Endothelial cell of umbilical vein (primary cell): ENCODE measurements around the gene MUC4. TPM values are rescaled to one million over a fixed set of nuclear protein-coding genes. Genes with fewer than 3 reads are reported as not detected.

Experiments
- BruUV-seq: library from RNA; stranded (reverse); fragments of 400-500 nt; replicated peaks from 2 replicates; lab custom pipeline; 2021; lab: Mats Ljungman, UMichigan
- CTCF ChIA-PET: fragments of 300-600, 350-600 bp; sonication (Branson Sonifier 250); formaldehyde crosslinking; loops from one replicate; lab custom pipeline; 2021; ENCODE audit warnings: antibody characterized with exemption, inconsistent platforms; lab: Charles Lee
- POLR2A ChIA-PET: fragments of 300-600, 350-600 bp; sonication (Branson Sonifier 250); formaldehyde crosslinking; loops from one replicate; lab custom pipeline; 2021; ENCODE audit warnings: antibody characterized with exemption, inconsistent platforms; lab: Charles Lee
- DNase-seq: peaks from one replicate; pipeline ENCODE4 v3.0.0-alpha.2; 2011; ENCODE audit warnings: low read depth, low spot score
- FAIRE-seq: peaks from 2 replicates; lab custom pipeline; 2011; peaks lifted over from hg19 to GRCh38; lab: Jason Lieb, UNC
- H2AFZ ChIP-seq: 2 replicates; pipeline ENCODE4 v1.6.0; 2012; ENCODE audit warnings: low read depth, low read length, control low read depth, inconsistent platforms
- H3K27ac ChIP-seq: 2 replicates; pipeline ENCODE4 v1.5.1; 2011; ENCODE audit warnings: low read depth, mild to moderate bottlenecking, control low read depth, low read length, moderate library complexity; ENCODE audit not compliant: insufficient read depth
- H3K27me3 ChIP-seq, 2 experiments: 2 replicates each; pipeline versions ENCODE4 v1.6.0 to v1.6.1; 2011; ENCODE audit warnings: low read length in 2 of 2, mixed read lengths in 1 of 2; ENCODE audit not compliant: control insufficient read depth in 2 of 2, insufficient read depth in 2 of 2
- H3K36me3 ChIP-seq, 2 experiments: 2 replicates in 1 of 2; 3 replicates in 1 of 2; pipeline ENCODE4 v1.5.1; 2011; ENCODE audit warnings: low read length in 2 of 2, mild to moderate bottlenecking in 1 of 2, moderate library complexity in 1 of 2; ENCODE audit not compliant: control insufficient read depth in 2 of 2, insufficient read depth in 2 of 2; ENCODE audit errors: extremely low read depth in 1 of 2
- H3K4me1 ChIP-seq: 3 replicates; pipeline ENCODE4 v1.5.1; 2011; ENCODE audit warnings: mild to moderate bottlenecking, low read length; ENCODE audit not compliant: control insufficient read depth, insufficient read depth; ENCODE audit errors: extremely low read depth
- H3K4me2 ChIP-seq: 2 replicates; pipeline ENCODE4 v1.6.1; 2011; ENCODE audit warnings: low read length, control low read depth, mixed read lengths; ENCODE audit not compliant: insufficient read depth
- H3K4me3 ChIP-seq, 3 experiments: fragments of 200-600 bp in 1 of 3; sonication (generic), shearing (Covaris generic) in 1 of 3; replicated peaks in 1 of 3; 2 replicates each; pipeline ENCODE4 v1.5.1; 2011 to 2016; ENCODE audit warnings: control low read depth in 3 of 3, low read length in 3 of 3, mild to moderate bottlenecking in 2 of 3, inconsistent platforms in 1 of 3, low read depth in 1 of 3, moderate library complexity in 1 of 3; ENCODE audit not compliant: insufficient read depth in 1 of 3
- H3K79me2 ChIP-seq: 2 replicates; pipeline ENCODE4 v1.6.0; 2012; ENCODE audit warnings: low read length, inconsistent platforms; ENCODE audit not compliant: control insufficient read depth, insufficient read depth
- H3K9ac ChIP-seq: replicated peaks from 2 replicates; pipeline ENCODE3; 2011; ENCODE audit warnings: low read length, control low read depth; ENCODE audit not compliant: insufficient read depth; ENCODE audit errors: extremely low read depth
- H3K9me1 ChIP-seq: replicated peaks from 3 replicates; pipeline ENCODE4 v1.6.0; 2011; ENCODE audit warnings: mild to moderate bottlenecking, low read length; ENCODE audit not compliant: control insufficient read depth, insufficient read depth; ENCODE audit errors: extremely low read depth
- H3K9me3 ChIP-seq: replicated peaks from 2 replicates; pipeline ENCODE4 v1.5.1; 2012; ENCODE audit warnings: low read length, inconsistent platforms; ENCODE audit not compliant: control insufficient read depth, insufficient read depth
- H4K20me1 ChIP-seq: replicated peaks from 2 replicates; pipeline ENCODE3; 2011; ENCODE audit warnings: mild to moderate bottlenecking, low read length; ENCODE audit not compliant: control insufficient read depth, insufficient read depth; ENCODE audit errors: extremely low read depth
- EZH2 ChIP-seq: IDR thresholded peaks from 2 replicates; pipeline ENCODE4 v1.6.1; 2012; ENCODE audit warnings: borderline replicate concordance, low read depth, mild to moderate bottlenecking, moderate library complexity, low read length, inconsistent platforms; ENCODE audit not compliant: severe bottlenecking
- FOS ChIP-seq: IDR thresholded peaks from 2 replicates; pipeline ENCODE4 v1.6.1; 2011; ENCODE audit warnings: mild to moderate bottlenecking, low read length, moderate library complexity, borderline replicate concordance; ENCODE audit not compliant: insufficient read depth
- GATA2 ChIP-seq: IDR thresholded peaks from 2 replicates; pipeline ENCODE4 v1.7.0; 2011; ENCODE audit warnings: low read depth, mild to moderate bottlenecking, moderate library complexity, mixed read lengths, low read length; ENCODE audit not compliant: insufficient read length, insufficient read depth
- JUN ChIP-seq: IDR thresholded peaks from 2 replicates; pipeline ENCODE4 v1.6.1; 2011; ENCODE audit warnings: borderline replicate concordance, low read depth; ENCODE audit not compliant: insufficient read length, insufficient read depth
- MAX ChIP-seq: IDR thresholded peaks from 2 replicates; pipeline ENCODE4 v1.6.1; 2011; ENCODE audit not compliant: insufficient read depth, insufficient read length
- MYC ChIP-seq: IDR thresholded peaks from one replicate; pipeline ENCODE4 v1.6.1; 2011; ENCODE audit warnings: mild to moderate bottlenecking, low read depth, low read length
- POLR2A ChIP-seq: IDR thresholded peaks from 2 replicates; pipeline ENCODE4 v1.6.1; 2012; ENCODE audit warnings: low read depth, mild to moderate bottlenecking, control low read depth, low read length
- POLR2AphosphoS5 ChIP-seq: IDR thresholded peaks from 2 replicates; pipeline ENCODE4 v1.6.1; 2012; ENCODE audit warnings: low read depth, mild to moderate bottlenecking, control low read depth, low read length, moderate library complexity; ENCODE audit not compliant: insufficient read depth
- dilution Hi-C: fragments of 300-500 bp; cut with MboI; formaldehyde crosslinking; loops from one replicate; pipeline ENCODE4 v1.15.0; 2019; ENCODE audit warnings: low sequenced_read_pairs; ENCODE audit not compliant: extremely low pct_ligation_motif_present
- intact Hi-C: fragments of 100-400 bp; cut with micrococcal nuclease; formaldehyde crosslinking; loops from one replicate; pipeline ENCODE4 v1.10.0; 2022
- polyA plus RNA-seq, 4 experiments: library from polyadenylated mRNA; depleted of rRNA in 3 of 4; stranded (reverse) in 3 of 4; unstranded in 1 of 4; fragments of >200 nt; gene quantifications; 2 replicates each; pipeline versions ENCODE4 v1.2.1 to v1.2.3, GENCODE V29; 2011 to 2012; ENCODE audit warnings: missing spikeins in 1 of 4
- total RNA-seq: library from RNA; stranded (reverse); gene quantifications from 2 replicates; pipeline ENCODE4 v1.2.3, GENCODE V29; 2021
- TF ChIP-seq, protein P1 (sequence below), 2 donors: IDR thresholded peaks; 1 replicate in 1 of 2; 2 replicates in 1 of 2; pipeline ENCODE4 v1.5.1; 2011; ENCODE audit warnings: low read length in 2 of 2, mild to moderate bottlenecking in 2 of 2, moderate library complexity in 2 of 2, control low read depth in 1 of 2, inconsistent platforms in 1 of 2, low read depth in 1 of 2; ENCODE audit not compliant: insufficient read depth in 1 of 2; ENCODE audit errors: extremely low read depth in 1 of 2

The MUC4 gene
- total and polyA plus RNA-seq, 2 donors (not counting 3 experiments of a cell fraction or from before 2014, with no cell fraction given), result 0.04 TPM; not detected in 1

- ChIA-PET POLR2A (no interaction called here), CTCF (interaction anchor here (2.2 kb wide), 1 partner anchor 115 kb away, joined by 9 read pairs; no protein-coding TSS in a partner anchor)
- no peak for DNase-seq
- dilution Hi-C loops (no loop called here), intact Hi-C loops (no loop called here)
- no TSS peak for BruUV-seq
- H3K79me2 ChIP-seq, result no peaks in the 10 kb centered on the region
- no peaks in the 10 kb centered on the region for H3K9me1 ChIP-seq
- H3K9ac ChIP-seq, result no peak overlapping the region
- peaks cover 0 to 5% of the 10 kb centered on the region in 2 experiments for H3K27me3 ChIP-seq
- no peaks in the 10 kb centered on the region for H3K9me3 ChIP-seq
- H3K4me1 ChIP-seq, result no peaks in the 10 kb centered on the region
- no peak overlapping the region for H3K4me3 ChIP-seq
- no peaks in the 10 kb centered on the region for H4K20me1 ChIP-seq
- no peaks in the 10 kb centered on the region for H3K36me3 ChIP-seq
- no peak overlapping the region for H3K4me2 ChIP-seq
- no peak overlapping the region for H3K27ac ChIP-seq
- FAIRE-seq, result no peak
- H2AFZ ChIP-seq, result no peak overlapping the region
- TF ChIP-seq JUN (no peak), MAX (no peak), POLR2AphosphoS5 (no peak), FOS (no peak), GATA2 (no peak), POLR2A (no peak), EZH2 (no peak), MYC (no peak)
- TF ChIP-seq, protein P1, sequence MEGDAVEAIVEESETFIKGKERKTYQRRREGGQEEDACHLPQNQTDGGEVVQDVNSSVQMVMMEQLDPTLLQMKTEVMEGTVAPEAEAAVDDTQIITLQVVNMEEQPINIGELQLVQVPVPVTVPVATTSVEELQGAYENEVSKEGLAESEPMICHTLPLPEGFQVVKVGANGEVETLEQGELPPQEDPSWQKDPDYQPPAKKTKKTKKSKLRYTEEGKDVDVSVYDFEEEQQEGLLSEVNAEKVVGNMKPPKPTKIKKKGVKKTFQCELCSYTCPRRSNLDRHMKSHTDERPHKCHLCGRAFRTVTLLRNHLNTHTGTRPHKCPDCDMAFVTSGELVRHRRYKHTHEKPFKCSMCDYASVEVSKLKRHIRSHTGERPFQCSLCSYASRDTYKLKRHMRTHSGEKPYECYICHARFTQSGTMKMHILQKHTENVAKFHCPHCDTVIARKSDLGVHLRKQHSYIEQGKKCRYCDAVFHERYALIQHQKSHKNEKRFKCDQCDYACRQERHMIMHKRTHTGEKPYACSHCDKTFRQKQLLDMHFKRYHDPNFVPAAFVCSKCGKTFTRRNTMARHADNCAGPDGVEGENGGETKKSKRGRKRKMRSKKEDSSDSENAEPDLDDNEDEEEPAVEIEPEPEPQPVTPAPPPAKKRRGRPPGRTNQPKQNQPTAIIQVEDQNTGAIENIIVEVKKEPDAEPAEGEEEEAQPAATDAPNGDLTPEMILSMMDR (IDR thresholded peaks at IDR 0.05; ENCODE audit: extremely low read depth in 1 of 2, insufficient read depth in 1 of 2, low read depth in 1 of 2, low read length in 2 of 2), result no peak
These were observed 76.6 kb downstream of the MUC4 start for GRCh38 chr3:195735036-195735695.
